ENCODE measurements around the gene TAP1. TPM values are rescaled to one million over a fixed set of nuclear protein-coding genes. Genes with fewer than 3 reads are reported as not detected.
A peak's percentile ranks its signal among the peaks of the same experiment; 100 is the strongest.

Gene TAP1
- total and polyA plus RNA-seq, 10 of the 15 experiments (the other 5 are each of a cell fraction or from before 2014, with no cell fraction given), result 33.4 to 249 (median 169) TPM

GRCh38 chr6:32842690-32843089 lies 10.8 kb downstream of the TAP1 start:
- peaks cover 70% of the 10 kb centered on the region for H3K79me2 ChIP-seq (ENCODE audit: control insufficient read depth, insufficient read depth, low read length)
- no peak for ATAC-seq
- BruUV-seq (replicated peaks), result no TSS peak
- TF ChIP-seq MLLT1 (IDR thresholded peaks at IDR 0.05), result no peak
- TF ChIP-seq IRF4 (IDR thresholded peaks at IDR 0.05; ENCODE audit: low read depth, low read length), result no peak
- no peak for TF ChIP-seq REST (IDR thresholded peaks at IDR 0.05; ENCODE audit: low read depth, low read length)
- TF ChIP-seq ELK1 (IDR thresholded peaks at IDR 0.05; ENCODE audit: low read depth, low read length), result no peak
- no peak for TF ChIP-seq HDAC2 (IDR thresholded peaks at IDR 0.05)
- no peak for TF ChIP-seq BCL11A (IDR thresholded peaks at IDR 0.05; ENCODE audit: low read depth, low read length)
- no peak for TF ChIP-seq RCOR1 (conservative IDR thresholded peaks at IDR 0.05; ENCODE audit: low read depth, low read length)
- TF ChIP-seq PML (IDR thresholded peaks at IDR 0.05; ENCODE audit: low read length), result no peak
- TF ChIP-seq RB1 (IDR thresholded peaks at IDR 0.05; ENCODE audit: borderline replicate concordance), result no peak
- no peak for TF ChIP-seq IKZF1 (conservative IDR thresholded peaks at IDR 0.05)
- no peak for TF ChIP-seq FOS (IDR thresholded peaks at IDR 0.05; ENCODE audit: borderline replicate concordance, extremely low read depth, insufficient read length)
- TF ChIP-seq RELB (IDR thresholded peaks at IDR 0.05; ENCODE audit: low read depth), result no peak
- no peak for TF ChIP-seq ZNF24 (IDR thresholded peaks at IDR 0.05)
- TF ChIP-seq ATF7 (IDR thresholded peaks at IDR 0.05; ENCODE audit: low read depth), result no peak
- TF ChIP-seq TCF12 (IDR thresholded peaks at IDR 0.05; ENCODE audit: low read depth, low read length), result no peak

More at GRCh38 chr6:32842690-32843089, 10.8 kb downstream of the TAP1 start:
- H3K9ac ChIP-seq (ENCODE audit: control insufficient read depth, insufficient read depth, low read length), result peak overlapping the region; percentile 99
- peak overlapping the region; percentile 99 for H3K4me2 ChIP-seq (ENCODE audit: control insufficient read depth, insufficient read depth)
- peaks cover 62% of the 10 kb centered on the region for H3K4me1 ChIP-seq (ENCODE audit: control insufficient read depth, insufficient read depth, low read length)
- 8% methylated on average over 8 of the region's 8 CpGs for WGBS (ENCODE audit: insufficient coverage, insufficient replicate concordance, low lambda C conversion rate, missing lambda C conversion rate)
- peak overlapping the region; percentile 96 for H3K27ac ChIP-seq (ENCODE audit: control insufficient read depth, insufficient read depth)
- POLR2A ChIA-PET, result interaction anchor here (0.5 to 10.5 kb wide), 10 partner anchors 8 to 395 kb away, joined by 3 to 357 read pairs (median 7); partner anchors contain the start of genes HLA-DMA, PSMB9 and TAP1
- RAD21 ChIA-PET (ENCODE audit: unreplicated experiment), result interaction anchor here (1.3 to 10.5 kb wide), 3 partner anchors 14 to 110 kb away, joined by 3 to 269 read pairs (median 236); partner anchors contain the start of genes PSMB9 and TAP1
- CTCF ChIA-PET, result interaction anchor here (0.9 to 10.7 kb wide), 5 partner anchors 14 to 142 kb away, joined by 3 to 311 read pairs (median 11); partner anchors contain the start of genes PSMB9 and TAP1
- H2AFZ ChIP-seq (ENCODE audit: control insufficient read depth, low read depth, low read length), result no peak overlapping the region
- in situ Hi-C loops (cut with MboI) (no loop called here), intact Hi-C loops (cut with micrococcal nuclease; ENCODE audit: unreplicated experiment) (loop anchor here (5.0 kb wide), 1 partner anchor 130 kb away; no protein-coding TSS in a partner anchor)
- peaks cover 5 to 35% of the 10 kb centered on the region in 2 experiments for H3K36me3 ChIP-seq (ENCODE audit: control insufficient read depth in 2 of 2, insufficient read depth in 2 of 2, low read length in 1 of 2)
- DNase-seq (ENCODE audit: low read depth, low spot score) (no peak), FAIRE-seq (peak; percentile 18)
- no peaks in the 10 kb centered on the region; the same call in 1 of the 2 replicates for H4K20me1 ChIP-seq (ENCODE audit: control insufficient read depth, insufficient read depth)
- no peaks in the 10 kb centered on the region for H3K9me3 ChIP-seq (replicated peaks; ENCODE audit: control insufficient read depth, insufficient read depth, low read length)
- H3K27me3 ChIP-seq (replicated peaks in 1 of 2; ENCODE audit: control insufficient read depth in 2 of 2, insufficient read depth in 2 of 2, low read length in 1 of 2), result no peaks in the 10 kb centered on the region
- SMC1A ChIA-PET (ENCODE audit: uncharacterized antibody, unreplicated experiment), result interaction anchor here (1.4 to 6.8 kb wide), 5 partner anchors 13 to 141 kb away, joined by 4 to 226 read pairs (median 50); partner anchors contain the start of genes PSMB9 and TAP1
- H3K4me3 ChIP-seq, result peak overlapping the region; percentile 96
